LNCAP (cell line): ENCODE measurements around the gene RPS4Y1.

Source experiments
- TF ChIP-seq, protein P1 (sequence below): fragments of 450-650 bp; IDR thresholded peaks from 2 replicates; pipeline ENCODE4 v1.5.1; 2017; ENCODE audit warnings: mild to moderate bottlenecking

RPS4Y1 gene

DNA sequence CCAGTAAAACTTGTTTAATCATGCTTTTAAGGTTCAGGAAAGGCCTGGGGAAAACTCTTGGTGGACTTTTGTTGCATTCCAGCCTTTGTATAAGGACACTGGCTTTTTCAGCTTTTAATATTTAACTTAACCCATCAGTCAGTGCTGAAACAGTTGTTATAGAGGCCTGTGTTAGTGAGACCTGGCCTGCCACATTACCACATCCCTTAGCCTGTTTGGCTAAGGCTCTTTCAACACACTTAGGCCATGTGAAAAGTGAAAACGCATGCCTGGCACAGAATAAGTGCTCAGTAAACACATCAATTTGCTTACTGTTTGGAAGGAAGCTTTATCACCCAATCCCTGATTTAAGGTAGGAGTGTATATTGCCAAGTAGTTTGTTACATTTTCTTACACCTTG, 3.5 kb upstream of the RPS4Y1 start:
- TF ChIP-seq, protein P1, sequence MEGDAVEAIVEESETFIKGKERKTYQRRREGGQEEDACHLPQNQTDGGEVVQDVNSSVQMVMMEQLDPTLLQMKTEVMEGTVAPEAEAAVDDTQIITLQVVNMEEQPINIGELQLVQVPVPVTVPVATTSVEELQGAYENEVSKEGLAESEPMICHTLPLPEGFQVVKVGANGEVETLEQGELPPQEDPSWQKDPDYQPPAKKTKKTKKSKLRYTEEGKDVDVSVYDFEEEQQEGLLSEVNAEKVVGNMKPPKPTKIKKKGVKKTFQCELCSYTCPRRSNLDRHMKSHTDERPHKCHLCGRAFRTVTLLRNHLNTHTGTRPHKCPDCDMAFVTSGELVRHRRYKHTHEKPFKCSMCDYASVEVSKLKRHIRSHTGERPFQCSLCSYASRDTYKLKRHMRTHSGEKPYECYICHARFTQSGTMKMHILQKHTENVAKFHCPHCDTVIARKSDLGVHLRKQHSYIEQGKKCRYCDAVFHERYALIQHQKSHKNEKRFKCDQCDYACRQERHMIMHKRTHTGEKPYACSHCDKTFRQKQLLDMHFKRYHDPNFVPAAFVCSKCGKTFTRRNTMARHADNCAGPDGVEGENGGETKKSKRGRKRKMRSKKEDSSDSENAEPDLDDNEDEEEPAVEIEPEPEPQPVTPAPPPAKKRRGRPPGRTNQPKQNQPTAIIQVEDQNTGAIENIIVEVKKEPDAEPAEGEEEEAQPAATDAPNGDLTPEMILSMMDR, result no peak

DNA sequence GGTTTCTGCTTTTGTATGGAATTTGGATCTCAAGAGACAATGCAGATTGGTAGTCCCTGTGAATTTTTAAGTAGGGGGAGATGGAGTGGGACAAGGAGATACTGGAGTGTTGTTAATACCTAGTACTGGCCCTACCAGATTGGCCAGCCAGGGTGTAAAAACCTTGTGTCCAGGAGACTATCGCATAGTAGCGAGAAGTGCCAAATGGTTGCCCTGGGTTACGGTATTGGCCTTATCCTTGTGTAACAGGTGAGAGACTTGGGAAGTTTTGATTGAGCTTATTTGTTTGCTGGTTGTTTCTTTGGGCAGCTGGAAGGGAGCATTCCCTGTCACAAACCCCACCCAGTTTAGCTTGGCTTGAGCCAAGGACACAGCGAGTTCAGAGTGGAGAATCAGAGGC, 5.4 kb downstream of the RPS4Y1 start:
- TF ChIP-seq, protein P1, result no peak

DNA sequence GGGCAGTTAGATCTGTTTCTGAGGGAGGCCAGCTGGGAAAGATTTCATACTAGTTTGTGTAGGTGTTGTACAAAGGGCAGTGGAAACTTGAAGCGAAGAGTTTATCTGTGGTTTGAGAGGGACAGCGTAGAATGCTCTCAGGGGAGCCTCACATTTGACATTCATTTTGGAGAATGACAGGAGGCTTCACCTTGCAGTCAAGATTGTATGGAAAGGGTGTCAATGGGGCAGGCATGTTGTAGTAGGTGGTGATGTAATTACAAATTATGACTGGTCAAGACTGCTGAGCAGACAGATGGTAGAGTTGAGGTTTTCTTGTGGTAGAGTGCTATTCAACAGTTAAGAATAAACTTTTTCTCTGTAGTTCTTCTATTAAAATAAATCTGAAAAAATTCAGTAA, 7.0 kb downstream of the RPS4Y1 start:
- TF ChIP-seq, protein P1, result no peak

DNA sequence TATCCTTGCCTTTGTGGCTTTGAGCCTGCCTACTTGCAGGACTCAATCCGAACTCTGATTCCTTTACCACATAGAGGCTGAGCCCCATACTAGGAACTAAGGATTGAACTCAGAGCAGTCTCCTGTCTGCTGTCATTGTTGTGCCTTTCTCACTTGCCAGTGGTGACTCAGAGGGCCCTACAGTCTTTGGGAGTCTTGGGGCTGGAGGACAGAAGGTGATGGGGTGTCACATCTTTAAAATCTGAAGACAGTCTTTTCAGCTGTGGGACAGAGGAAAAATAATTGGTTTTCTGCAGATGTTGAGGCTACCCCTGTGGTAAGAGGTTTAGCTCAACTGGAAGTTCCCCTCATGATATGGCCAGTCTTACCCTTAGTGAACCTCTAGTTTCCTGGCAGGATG, 8.0 kb downstream of the RPS4Y1 start:
- TF ChIP-seq, protein P1, result no peak

DNA sequence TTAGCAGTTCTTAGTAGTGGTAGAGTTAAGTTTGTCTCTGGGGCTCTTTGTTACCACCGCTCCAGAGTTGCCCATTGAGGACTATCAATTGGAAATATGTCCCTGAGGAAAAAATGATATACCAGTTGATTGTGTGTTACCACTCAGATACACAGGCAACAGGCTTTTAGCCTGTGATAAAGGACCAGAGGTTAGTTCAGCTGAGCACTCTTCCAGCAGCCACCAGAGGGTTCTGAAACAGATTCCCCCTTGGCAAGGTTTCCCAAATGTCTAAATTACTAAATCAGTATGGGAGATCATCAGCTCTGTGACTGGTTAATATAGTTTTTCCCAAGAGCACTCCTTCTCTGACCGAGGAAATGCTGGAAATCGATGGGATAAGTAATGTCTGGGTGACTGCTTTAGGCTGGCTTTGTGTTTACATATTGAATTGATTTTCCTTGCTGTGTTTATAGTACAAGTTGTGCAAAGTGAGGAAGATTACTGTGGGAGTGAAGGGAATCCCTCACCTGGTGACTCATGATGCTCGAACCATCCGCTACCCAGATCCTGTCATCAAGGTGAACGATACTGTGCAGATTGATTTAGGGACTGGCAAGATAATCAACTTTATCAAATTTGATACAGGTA, 12.9 kb downstream of the RPS4Y1 start:
- TF ChIP-seq, protein P1, result no peak

DNA sequence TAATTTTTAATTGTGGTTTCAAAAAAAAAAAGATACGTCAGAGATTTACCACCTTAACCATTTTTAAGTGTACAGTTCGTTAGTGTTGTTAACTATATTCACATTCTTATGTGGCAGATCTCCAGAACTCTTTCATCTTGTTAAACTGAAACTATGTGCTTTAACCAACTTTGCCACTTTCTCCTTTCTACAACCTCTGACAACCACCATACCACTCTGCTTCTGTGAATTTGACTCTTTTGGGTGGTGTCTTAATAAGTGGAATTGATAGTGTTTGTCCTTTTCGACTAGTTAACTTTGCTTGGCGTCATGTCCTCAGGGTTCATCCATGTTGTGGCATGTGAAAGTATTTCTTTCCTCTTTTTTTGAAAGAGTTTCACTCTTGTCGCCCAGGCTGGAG, 15.7 kb downstream of the RPS4Y1 start:
- TF ChIP-seq, protein P1, result no peak

DNA sequence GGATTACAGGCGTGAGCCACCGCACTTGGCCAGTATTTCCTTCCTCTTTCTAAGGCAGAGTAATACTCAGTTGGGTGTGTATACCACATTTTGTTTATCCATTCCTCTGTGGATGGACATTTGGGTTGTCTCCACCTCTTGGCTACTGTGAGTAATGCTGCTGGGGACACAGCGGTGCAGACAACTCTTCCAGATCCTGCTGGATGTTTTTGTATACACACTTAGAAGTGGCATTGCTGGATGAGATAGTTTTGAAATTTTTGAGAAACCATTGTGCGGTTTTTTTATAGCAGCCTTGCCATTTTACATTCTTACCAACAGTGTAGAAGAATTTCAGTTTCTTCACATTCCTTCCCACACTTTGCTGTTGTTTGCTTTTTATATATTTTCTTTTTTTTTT, 16.3 kb downstream of the RPS4Y1 start:
- TF ChIP-seq, protein P1, result no peak

DNA sequence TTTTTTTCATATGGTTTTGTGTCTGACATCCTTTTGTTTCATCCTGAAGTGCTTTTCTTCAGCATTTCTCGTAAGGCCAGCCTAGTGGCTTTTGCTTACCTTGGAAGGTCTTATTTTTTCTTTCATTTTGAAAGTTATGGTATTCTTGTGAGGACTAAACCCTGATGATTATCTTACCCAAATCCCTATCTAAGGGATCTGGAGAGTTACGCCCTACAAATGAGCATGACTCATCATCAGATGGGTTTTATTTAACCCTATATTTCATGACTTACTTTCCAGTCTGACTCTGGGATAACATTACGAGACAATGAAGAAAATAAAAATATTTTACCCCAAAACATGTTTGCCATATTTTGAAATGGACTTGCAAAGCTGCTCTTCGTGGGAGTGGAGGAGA, 18.4 kb downstream of the RPS4Y1 start:
- TF ChIP-seq, protein P1, result no peak
